Measurements from ENCODE around the gene UTP4. TPM values are rescaled to one million over a fixed set of nuclear protein-coding genes. Genes with fewer than 3 reads are reported as not detected.

Gene UTP4
- total RNA-seq, 1 experiment from 2014 or later, result 31.4 TPM

GRCh38 chr16:69106491-69107315 is 25.7 kb upstream of the UTP4 start:
- Histone ChIP-seq H3K27me3 (no peaks in the 10 kb centered on the region), H3K4me1 (no peaks in the 10 kb centered on the region), H3K27ac (no peak overlapping the region), H3K4me3 (peak overlapping the region; percentile 61), H3K9me3 (replicated peaks) (no peaks in the 10 kb centered on the region), H3K36me3 (no peaks in the 10 kb centered on the region)
- peak; percentile 9 to 15 for DNase-seq

- Histone ChIP-seq H3K4me3 (no peak overlapping the region), H3K9me3 (replicated peaks) (no peaks in the 10 kb centered on the region), H3K27me3 (no peaks in the 10 kb centered on the region), H3K36me3 (no peaks in the 10 kb centered on the region), H3K4me1 (no peaks in the 10 kb centered on the region), H3K27ac (no peak overlapping the region)
- no peak for DNase-seq
Measured at GRCh38 chr16:69107316-69107962, 25.0 kb upstream of the UTP4 start.

GRCh38 chr16:69108064-69108904 is 24.2 kb upstream of the UTP4 start:
- no peaks in the 10 kb centered on the region for H3K27me3 ChIP-seq
- no peak overlapping the region for H3K27ac ChIP-seq
- H3K4me1 ChIP-seq, result no peaks in the 10 kb centered on the region
- H3K36me3 ChIP-seq, result no peaks in the 10 kb centered on the region
- DNase-seq, result no peak
- H3K9me3 ChIP-seq (replicated peaks), result no peaks in the 10 kb centered on the region
- H3K4me3 ChIP-seq, result no peak overlapping the region

- DNase-seq, result no peak
- no peaks in the 10 kb centered on the region for H3K4me1 ChIP-seq
- no peak overlapping the region for H3K27ac ChIP-seq
- no peaks in the 10 kb centered on the region for H3K9me3 ChIP-seq (replicated peaks)
- no peaks in the 10 kb centered on the region for H3K27me3 ChIP-seq
- no peaks in the 10 kb centered on the region for H3K36me3 ChIP-seq
- no peak overlapping the region for H3K4me3 ChIP-seq
Measured at GRCh38 chr16:69108905-69109252, 23.6 kb upstream of the UTP4 start.

GRCh38 chr16:69109486-69110270 is 22.8 kb upstream of the UTP4 start:
- Histone ChIP-seq H3K27ac (no peak overlapping the region), H3K9me3 (replicated peaks) (no peaks in the 10 kb centered on the region), H3K4me1 (no peaks in the 10 kb centered on the region), H3K36me3 (no peaks in the 10 kb centered on the region), H3K4me3 (no peak overlapping the region), H3K27me3 (no peaks in the 10 kb centered on the region)
- DNase-seq, result no peak

- Histone ChIP-seq H3K27me3 (no peaks in the 10 kb centered on the region), H3K4me3 (no peak overlapping the region), H3K27ac (no peak overlapping the region), H3K9me3 (replicated peaks) (no peaks in the 10 kb centered on the region), H3K4me1 (no peaks in the 10 kb centered on the region), H3K36me3 (no peaks in the 10 kb centered on the region)
- no peak for DNase-seq
Measured at GRCh38 chr16:69110406-69110805, 22.0 kb upstream of the UTP4 start.

GRCh38 chr16:69111216-69111875 is 21.1 kb upstream of the UTP4 start:
- Histone ChIP-seq H3K36me3 (no peaks in the 10 kb centered on the region), H3K4me3 (no peak overlapping the region), H3K27ac (no peak overlapping the region), H3K4me1 (no peaks in the 10 kb centered on the region), H3K9me3 (replicated peaks) (no peaks in the 10 kb centered on the region), H3K27me3 (no peaks in the 10 kb centered on the region)
- no peak for DNase-seq

GRCh38 chr16:69111876-69112230 is 20.6 kb upstream of the UTP4 start:
- Histone ChIP-seq H3K27me3 (no peaks in the 10 kb centered on the region), H3K9me3 (replicated peaks) (no peaks in the 10 kb centered on the region), H3K36me3 (no peaks in the 10 kb centered on the region), H3K4me1 (no peaks in the 10 kb centered on the region), H3K27ac (no peak overlapping the region), H3K4me3 (no peak overlapping the region)
- no peak for DNase-seq

- Histone ChIP-seq H3K4me3 (no peak overlapping the region), H3K27ac (no peak overlapping the region), H3K4me1 (no peaks in the 10 kb centered on the region), H3K9me3 (replicated peaks) (no peaks in the 10 kb centered on the region), H3K27me3 (no peaks in the 10 kb centered on the region), H3K36me3 (peaks cover under 1% of the 10 kb centered on the region; the same call in 1 of the 2 replicates)
- DNase-seq, result peak; percentile 59 to 71
Measured at GRCh38 chr16:69112285-69113129, 19.9 kb upstream of the UTP4 start.

- H3K4me3 ChIP-seq, result no peak overlapping the region
- no peak overlapping the region for H3K27ac ChIP-seq
- no peak for DNase-seq
- peaks cover 5% of the 10 kb centered on the region; the same call in 1 of the 2 replicates for H3K36me3 ChIP-seq
- H3K4me1 ChIP-seq, result no peaks in the 10 kb centered on the region
- H3K27me3 ChIP-seq, result no peaks in the 10 kb centered on the region
- no peaks in the 10 kb centered on the region for H3K9me3 ChIP-seq (replicated peaks)
Measured at GRCh38 chr16:69113216-69113615, 19.2 kb upstream of the UTP4 start.

- H3K4me3 ChIP-seq, result no peak overlapping the region
- H3K36me3 ChIP-seq, result peaks cover 7% of the 10 kb centered on the region
- H3K27ac ChIP-seq, result no peak overlapping the region
- no peaks in the 10 kb centered on the region for H3K4me1 ChIP-seq
- no peaks in the 10 kb centered on the region for H3K9me3 ChIP-seq (replicated peaks)
- H3K27me3 ChIP-seq, result no peaks in the 10 kb centered on the region
- DNase-seq, result no peak
Measured at GRCh38 chr16:69114346-69114975, 18.0 kb upstream of the UTP4 start.

- no peak overlapping the region for H3K4me3 ChIP-seq
- H3K27me3 ChIP-seq, result no peaks in the 10 kb centered on the region
- no peaks in the 10 kb centered on the region for H3K9me3 ChIP-seq (replicated peaks)
- no peaks in the 10 kb centered on the region for H3K4me1 ChIP-seq
- H3K36me3 ChIP-seq, result peaks cover 10% of the 10 kb centered on the region
- no peak for DNase-seq
- no peak overlapping the region for H3K27ac ChIP-seq
Measured at GRCh38 chr16:69114976-69115355, 17.5 kb upstream of the UTP4 start.

- no peak overlapping the region for H3K27ac ChIP-seq
- no peak for DNase-seq
- peaks cover 13% of the 10 kb centered on the region for H3K36me3 ChIP-seq
- no peaks in the 10 kb centered on the region for H3K4me1 ChIP-seq
- no peak overlapping the region for H3K4me3 ChIP-seq
- H3K27me3 ChIP-seq, result no peaks in the 10 kb centered on the region
- H3K9me3 ChIP-seq (replicated peaks), result no peaks in the 10 kb centered on the region
Measured at GRCh38 chr16:69115361-69115760, 17.1 kb upstream of the UTP4 start.
